ENCODE data around the gene OR5A1.

The OR5A1 gene

GRCh38 chr11:59479906-59480305, 43.6 kb downstream of the OR5A1 start:
- DNase-seq (ENCODE audit: low read depth), result no peak

- DNase-seq (ENCODE audit: low read depth), result no peak
Measured at GRCh38 chr11:59480359-59480758, 44.1 kb downstream of the OR5A1 start.

All from amniotic epithelial cell (primary cell).